CD4-positive, alpha-beta T cell treated with Interleukin-6 at 100 ng/mL for 8 hours (primary cell): Measurements from ENCODE around the gene GABRD.

Experiments used
- DNase-seq: peaks from one replicate; pipeline ENCODE4 v3.0.0-alpha.2; 2020; ENCODE audit warnings: mixed read lengths, low spot score

GABRD gene

GRCh38 chr1:2039251-2039650, 20.1 kb downstream of the GABRD start:
- no peak for DNase-seq

- DNase-seq = no peak
Measured at GRCh38 chr1:2041305-2041704, 22.2 kb downstream of the GABRD start.

- no peak for DNase-seq
Measured at GRCh38 chr1:2041887-2042286, 22.7 kb downstream of the GABRD start.

GRCh38 chr1:2042830-2043773, 24.0 kb downstream of the GABRD start:
- DNase-seq = no peak

GRCh38 chr1:2043886-2044285, 24.7 kb downstream of the GABRD start:
- no peak for DNase-seq

- peak; percentile 68 for DNase-seq
Measured at GRCh38 chr1:2044510-2045319, 25.6 kb downstream of the GABRD start.

GRCh38 chr1:2045468-2046173, 26.5 kb downstream of the GABRD start:
- no peak for DNase-seq

GRCh38 chr1:2046174-2046917, 27.2 kb downstream of the GABRD start:
- DNase-seq = peak; percentile 30

- no peak for DNase-seq
Measured at GRCh38 chr1:2046953-2047748, 28.0 kb downstream of the GABRD start.

GRCh38 chr1:2047749-2048729, 28.9 kb downstream of the GABRD start:
- DNase-seq = no peak

GRCh38 chr1:2049225-2049717, 30.1 kb downstream of the GABRD start:
- no peak for DNase-seq

GRCh38 chr1:2049718-2050431, 30.7 kb downstream of the GABRD start, which contains the start of gene PRKCZ:
TSS of gene PRKCZ (plus strand) at chr1:2050411. CDS start at chr1:2050631, 220 bp downstream.
- peak; percentile 94 for DNase-seq

GRCh38 chr1:2050461-2050792, 31.3 kb downstream of the GABRD start:
- DNase-seq = no peak

- DNase-seq = no peak
Measured at GRCh38 chr1:2050793-2051682, 31.9 kb downstream of the GABRD start.

GRCh38 chr1:2052054-2052679, 33.0 kb downstream of the GABRD start:
- DNase-seq = no peak

- no peak for DNase-seq
Measured at GRCh38 chr1:2052756-2053155, 33.6 kb downstream of the GABRD start.

- no peak for DNase-seq
Measured at GRCh38 chr1:2053217-2053616, 34.1 kb downstream of the GABRD start.
